Astrocyte of the cerebellum (primary cell): ENCODE results near the gene HSPB6.

ENCODE experiments used
- DNase-seq: peaks from one replicate; pipeline ENCODE4 v3.0.0-alpha.2; 2011; ENCODE audit warnings: low read depth
- H3K4me3 ChIP-seq: 2 replicates; pipeline ENCODE4 v1.5.1; 2011; ENCODE audit warnings: mild to moderate bottlenecking, low read depth, low read length, moderate library complexity
- CTCF ChIP-seq: IDR thresholded peaks from 2 replicates; pipeline ENCODE4 v1.5.1; 2012; ENCODE audit warnings: low read length, low read depth, moderate library complexity, mild to moderate bottlenecking; ENCODE audit errors: missing control alignments
- in situ Hi-C: cut with HindIII; loops from 2 replicates; pipeline ENCODE4 v1.10.0; 2017; ENCODE audit warnings: low sequenced_read_pairs

Gene HSPB6

DNA sequence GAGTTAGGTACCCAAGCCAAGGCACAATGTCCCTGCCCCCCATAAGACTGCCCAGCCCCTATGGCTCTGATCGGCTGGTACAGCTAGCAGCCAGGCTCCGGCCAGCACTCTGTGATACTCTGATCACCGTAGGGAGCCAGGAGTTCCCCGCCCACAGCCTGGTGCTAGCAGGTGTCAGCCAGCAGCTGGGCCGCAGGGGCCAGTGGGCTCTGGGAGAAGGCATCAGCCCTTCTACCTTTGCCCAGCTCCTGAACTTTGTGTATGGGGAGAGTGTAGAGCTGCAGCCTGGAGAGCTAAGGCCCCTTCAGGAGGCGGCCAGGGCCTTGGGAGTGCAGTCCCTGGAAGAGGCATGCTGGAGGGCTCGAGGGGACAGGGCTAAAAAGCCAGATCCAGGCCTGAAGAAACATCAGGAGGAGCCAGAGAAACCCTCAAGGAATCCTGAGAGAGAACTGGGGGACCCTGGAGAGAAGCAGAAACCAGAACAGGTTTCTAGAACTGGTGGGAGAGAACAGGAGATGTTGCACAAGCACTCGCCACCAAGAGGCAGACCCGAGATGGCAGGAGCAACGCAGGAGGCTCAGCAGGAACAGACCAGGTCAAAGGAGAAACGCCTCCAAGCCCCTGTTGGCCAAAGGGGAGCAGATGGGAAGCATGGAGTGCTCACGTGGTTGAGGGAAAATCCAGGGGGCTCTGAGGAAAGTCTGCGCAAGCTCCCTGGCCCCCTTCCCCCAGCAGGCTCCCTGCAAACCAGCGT, 42.1 kb downstream of the HSPB6 start:
- in situ Hi-C loops: no loop called here
- no peak overlapping the region for H3K4me3 ChIP-seq
- no peak for DNase-seq
- TF ChIP-seq CTCF: no peak

GRCh38 chr19:35713904-35714495, 42.8 kb downstream of the HSPB6 start:
- TF ChIP-seq CTCF: no peak
- in situ Hi-C loops: no loop called here
- H3K4me3 ChIP-seq: no peak overlapping the region
- no peak for DNase-seq

- no peak for DNase-seq
- H3K4me3 ChIP-seq: no peak overlapping the region
- in situ Hi-C loops: no loop called here
- no peak for TF ChIP-seq CTCF
Observed at GRCh38 chr19:35713506-35713850, 43.4 kb downstream of the HSPB6 start.

DNA sequence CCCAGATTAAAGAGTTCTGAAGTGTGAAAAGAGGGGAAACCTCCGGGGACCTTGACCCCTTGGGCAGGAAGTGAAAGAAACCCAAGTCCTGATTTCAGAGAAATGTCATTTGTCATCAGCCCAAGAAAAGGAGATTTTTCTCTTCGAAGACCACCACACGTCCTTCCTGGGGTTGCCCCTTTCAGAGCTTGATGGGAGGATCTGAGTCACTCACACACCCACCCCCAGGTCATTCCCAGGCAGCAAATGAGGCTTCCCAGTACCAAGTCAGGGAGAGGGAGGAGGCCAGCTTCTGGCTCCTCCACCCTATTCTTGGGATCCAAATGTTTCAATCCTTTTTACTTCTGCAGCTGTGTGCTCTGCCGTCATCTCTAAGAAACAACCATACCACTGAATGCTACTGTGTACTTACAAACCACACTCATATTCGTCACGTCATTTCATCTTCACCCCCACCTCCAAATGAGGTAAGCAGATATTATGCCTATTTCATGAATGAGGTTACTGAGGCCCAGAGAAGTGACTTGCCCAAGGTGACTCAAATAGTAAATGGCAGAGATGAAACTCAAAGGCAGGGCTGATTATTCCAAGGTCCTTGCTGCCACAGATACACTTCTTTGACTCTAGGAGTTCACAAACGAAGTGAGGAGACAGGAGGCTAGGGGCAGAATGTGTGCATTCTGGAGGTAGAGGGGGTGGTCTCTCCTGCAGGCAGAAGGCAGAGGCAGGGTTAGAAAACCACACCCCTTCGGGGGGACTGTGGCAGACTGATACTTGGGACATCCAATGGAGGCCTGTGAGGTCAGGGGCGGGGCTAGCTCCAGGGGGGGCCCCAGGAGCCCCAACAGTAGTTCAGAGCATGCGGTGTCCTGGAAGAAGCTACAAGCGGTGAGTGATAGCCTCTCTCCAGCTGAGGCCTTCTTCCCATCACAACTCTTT, 44.0 kb downstream of the HSPB6 start:
- H3K4me3 ChIP-seq: no peak overlapping the region
- TF ChIP-seq CTCF: no peak
- DNase-seq: no peak
- in situ Hi-C loops: no loop called here

DNA sequence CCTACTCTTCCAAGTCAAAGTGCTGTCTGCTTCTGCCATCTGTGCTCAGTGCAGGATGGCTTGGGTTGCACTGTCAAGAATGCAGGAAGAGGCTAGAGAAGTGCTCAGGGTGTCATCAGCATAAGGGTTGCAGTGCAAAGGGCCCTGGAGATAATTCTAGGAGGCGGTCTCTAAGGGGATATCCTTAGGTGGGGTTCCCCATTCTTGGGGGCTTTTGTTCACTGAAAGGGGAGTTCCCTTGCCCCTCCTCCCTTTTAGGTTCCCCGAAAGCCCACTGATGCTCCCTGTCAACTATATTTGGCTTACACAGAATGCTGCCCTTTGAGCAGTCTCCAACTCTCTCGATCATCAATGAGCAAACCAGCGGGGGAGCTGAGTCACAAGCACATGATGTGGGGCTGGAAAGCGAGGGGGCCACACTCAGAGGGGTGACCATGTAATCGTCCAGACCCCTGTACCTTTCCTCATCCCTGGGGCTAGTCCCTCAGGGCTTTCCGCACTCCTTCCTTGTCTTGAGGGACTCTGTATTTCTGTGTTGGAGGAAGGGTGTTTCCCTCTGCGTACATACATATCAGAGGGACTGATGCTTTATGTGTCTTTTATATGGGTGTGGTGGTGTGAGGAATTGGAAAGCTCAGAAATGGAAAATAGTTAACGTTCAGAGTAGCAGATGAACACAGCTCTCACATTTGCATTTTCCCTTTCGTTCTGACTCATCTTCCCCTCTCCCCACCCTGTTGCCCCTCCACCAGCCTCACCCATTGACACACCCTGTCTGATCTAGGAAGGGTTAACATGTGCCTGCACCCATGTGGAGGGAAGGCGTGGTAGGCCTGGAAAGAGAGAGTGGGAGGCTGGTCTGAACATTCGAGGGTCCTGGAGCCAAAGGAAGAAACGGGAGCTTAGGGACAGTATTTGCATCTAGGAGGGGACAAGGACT, 45.8 kb downstream of the HSPB6 start:
- no peak overlapping the region for H3K4me3 ChIP-seq
- in situ Hi-C loops: no loop called here
- DNase-seq: no peak
- no peak for TF ChIP-seq CTCF

GRCh38 chr19:35708391-35708790, 48.4 kb downstream of the HSPB6 start:
- H3K4me3 ChIP-seq: no peak overlapping the region
- in situ Hi-C loops: no loop called here
- no peak for TF ChIP-seq CTCF
- no peak for DNase-seq
